Measurements from ENCODE around the gene GCHFR.
A peak's percentile ranks its signal among the peaks of the same experiment; 100 is the strongest.

Gene GCHFR

DNA sequence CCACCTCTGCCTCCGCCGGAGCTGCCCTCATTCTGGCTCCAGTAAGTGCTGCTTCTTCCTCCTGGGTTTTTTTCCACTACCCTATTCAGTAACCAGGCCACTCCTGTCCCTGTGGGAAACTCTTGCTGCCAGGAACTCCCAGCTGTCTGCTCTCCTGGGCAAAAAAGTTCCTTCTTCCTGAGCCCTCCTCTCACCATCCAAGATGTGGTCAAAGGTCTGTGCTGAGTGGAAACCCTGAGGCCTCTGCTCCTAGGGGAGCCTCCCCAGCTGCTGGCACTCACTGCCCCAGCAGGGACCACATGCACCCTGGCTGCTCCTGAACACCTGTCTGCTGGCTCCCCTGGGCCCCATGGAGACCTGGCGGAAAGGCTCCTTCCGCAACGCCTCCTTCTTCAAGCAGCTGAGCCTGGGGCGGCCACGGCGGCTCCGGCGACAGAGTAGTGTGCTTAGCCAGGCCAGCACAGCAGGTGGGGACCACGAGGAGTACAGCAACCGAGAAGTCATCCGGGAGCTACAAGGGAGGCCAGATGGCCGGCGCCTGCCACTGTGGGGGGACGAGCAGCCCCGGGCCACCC lies 6.4 kb downstream of the GCHFR start:
- DNase-seq (ENCODE audit: low read depth) = no peak
- H3K4me3 ChIP-seq (ENCODE audit: low read length) = peak overlapping the region; percentile 34
- TF ChIP-seq, protein P1, sequence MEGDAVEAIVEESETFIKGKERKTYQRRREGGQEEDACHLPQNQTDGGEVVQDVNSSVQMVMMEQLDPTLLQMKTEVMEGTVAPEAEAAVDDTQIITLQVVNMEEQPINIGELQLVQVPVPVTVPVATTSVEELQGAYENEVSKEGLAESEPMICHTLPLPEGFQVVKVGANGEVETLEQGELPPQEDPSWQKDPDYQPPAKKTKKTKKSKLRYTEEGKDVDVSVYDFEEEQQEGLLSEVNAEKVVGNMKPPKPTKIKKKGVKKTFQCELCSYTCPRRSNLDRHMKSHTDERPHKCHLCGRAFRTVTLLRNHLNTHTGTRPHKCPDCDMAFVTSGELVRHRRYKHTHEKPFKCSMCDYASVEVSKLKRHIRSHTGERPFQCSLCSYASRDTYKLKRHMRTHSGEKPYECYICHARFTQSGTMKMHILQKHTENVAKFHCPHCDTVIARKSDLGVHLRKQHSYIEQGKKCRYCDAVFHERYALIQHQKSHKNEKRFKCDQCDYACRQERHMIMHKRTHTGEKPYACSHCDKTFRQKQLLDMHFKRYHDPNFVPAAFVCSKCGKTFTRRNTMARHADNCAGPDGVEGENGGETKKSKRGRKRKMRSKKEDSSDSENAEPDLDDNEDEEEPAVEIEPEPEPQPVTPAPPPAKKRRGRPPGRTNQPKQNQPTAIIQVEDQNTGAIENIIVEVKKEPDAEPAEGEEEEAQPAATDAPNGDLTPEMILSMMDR (IDR thresholded peaks at IDR 0.05; ENCODE audit: insufficient read depth, low read depth, low read length, missing control alignments) = no peak

DNA sequence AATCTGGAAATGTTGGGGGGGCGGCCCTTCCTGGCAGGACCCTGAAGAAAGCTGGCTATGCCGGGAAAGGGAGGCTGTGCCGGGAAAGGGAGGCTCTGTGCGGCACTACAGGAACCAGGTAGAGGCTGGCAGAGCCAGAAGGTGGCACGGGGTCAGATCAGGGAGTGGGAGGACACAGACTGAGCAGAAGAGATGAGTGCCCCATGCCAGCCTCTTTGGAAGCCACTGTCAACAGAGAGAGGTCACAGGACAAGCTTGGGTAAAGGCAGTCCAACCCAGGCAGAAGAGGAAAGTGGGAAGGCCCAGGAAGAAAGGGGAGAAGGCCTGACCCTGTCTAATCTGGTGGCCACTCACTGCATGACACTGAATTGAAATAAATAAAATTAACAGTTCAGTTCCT lies 7.4 kb downstream of the GCHFR start:
- no peak overlapping the region for H3K4me3 ChIP-seq (ENCODE audit: low read length)
- no peak for DNase-seq (ENCODE audit: low read depth)
- TF ChIP-seq, protein P1 (IDR thresholded peaks at IDR 0.05; ENCODE audit: insufficient read depth, low read depth, low read length, missing control alignments) = no peak

DNA sequence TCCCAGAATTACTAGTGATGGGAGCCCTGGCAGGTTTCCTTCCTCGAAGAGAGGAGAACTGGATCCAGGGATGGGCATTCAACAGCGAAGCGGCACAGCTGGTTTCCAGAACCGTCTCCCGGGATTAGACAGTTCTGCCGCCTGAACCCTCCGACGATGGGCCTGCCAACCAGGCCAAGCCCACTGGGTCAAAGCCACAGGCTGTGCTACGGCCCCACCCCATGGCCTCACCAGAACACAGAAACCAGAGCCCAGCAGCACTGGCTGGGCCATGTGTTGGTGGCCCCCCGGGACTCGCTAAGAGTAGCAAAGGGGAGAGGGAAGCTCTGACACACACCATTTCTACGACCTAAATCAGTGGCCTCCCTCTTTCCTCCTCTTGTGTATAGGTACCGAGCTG lies 8.1 kb downstream of the GCHFR start:
- no peak for DNase-seq (ENCODE audit: low read depth)
- TF ChIP-seq, protein P1 (IDR thresholded peaks at IDR 0.05; ENCODE audit: insufficient read depth, low read depth, low read length, missing control alignments) = no peak
- no peak overlapping the region for H3K4me3 ChIP-seq (ENCODE audit: low read length)

DNA sequence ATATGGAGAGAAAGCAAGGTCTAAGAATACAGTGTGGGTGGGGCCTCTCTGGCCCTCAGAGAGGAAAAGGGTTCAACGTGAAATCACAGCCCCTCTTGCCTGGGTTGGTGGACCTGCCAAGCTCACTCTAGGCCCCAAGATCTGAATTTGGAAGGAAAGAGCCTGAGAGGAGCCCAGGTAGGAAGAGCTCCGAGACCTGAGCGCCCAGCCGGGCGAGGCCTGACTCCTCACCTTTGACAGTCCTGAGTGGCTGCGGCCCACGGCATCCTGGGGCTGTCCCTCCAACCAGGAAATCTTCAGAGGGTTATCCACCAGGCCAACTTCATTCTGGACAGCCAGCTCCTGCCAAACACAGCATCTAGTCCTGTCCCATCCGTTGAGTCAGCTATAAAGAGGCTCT lies 9.6 kb downstream of the GCHFR start:
- TF ChIP-seq, protein P1 (IDR thresholded peaks at IDR 0.05; ENCODE audit: insufficient read depth, low read depth, low read length, missing control alignments) = no peak
- no peak for DNase-seq (ENCODE audit: low read depth)
- H3K4me3 ChIP-seq (ENCODE audit: low read length) = no peak overlapping the region

DNA sequence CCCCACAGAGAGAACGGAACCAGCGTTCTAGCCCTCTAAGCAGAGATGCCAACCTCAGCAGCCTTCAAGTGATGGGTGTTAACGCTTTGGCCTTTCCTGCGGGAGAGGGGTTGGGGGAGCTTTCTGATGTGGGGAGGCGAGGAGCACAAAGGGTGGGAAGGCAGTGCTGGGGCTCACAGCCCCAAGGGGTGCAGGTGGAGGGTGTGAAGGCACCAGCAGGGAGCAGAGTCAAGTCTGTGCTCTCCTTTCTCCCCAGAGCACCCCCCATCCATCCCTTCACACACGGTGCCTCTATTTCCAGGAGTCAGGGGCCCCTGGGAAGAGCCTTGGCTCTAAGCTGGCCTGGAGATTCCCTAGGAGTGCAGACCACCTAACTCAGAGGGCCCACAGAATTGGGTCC lies 10.0 kb downstream of the GCHFR start:
- TF ChIP-seq, protein P1 (IDR thresholded peaks at IDR 0.05; ENCODE audit: insufficient read depth, low read depth, low read length, missing control alignments) = no peak

DNA sequence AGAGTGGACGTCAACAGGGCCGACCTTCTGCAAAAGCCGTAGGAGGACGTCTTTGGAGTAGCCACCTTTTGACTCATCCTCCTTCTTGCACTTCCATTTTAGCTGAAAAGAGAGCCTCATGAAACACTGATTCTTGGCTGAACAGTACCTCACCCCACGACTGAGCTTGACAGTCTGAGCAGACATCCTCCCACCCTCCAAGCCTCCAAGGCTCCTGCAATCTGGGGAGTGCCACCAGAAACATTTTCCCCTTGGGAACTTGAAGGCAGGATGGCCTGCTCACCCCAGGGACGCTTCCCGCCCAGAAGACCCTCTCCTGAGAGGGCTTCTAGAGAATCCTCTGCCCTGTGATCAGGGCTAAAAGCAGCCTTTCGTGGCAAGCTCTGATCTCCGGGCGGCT lies 11.1 kb downstream of the GCHFR start:
- TF ChIP-seq, protein P1 (IDR thresholded peaks at IDR 0.05; ENCODE audit: insufficient read depth, low read depth, low read length, missing control alignments) = no peak
- DNase-seq (ENCODE audit: low read depth) = no peak
- no peak overlapping the region for H3K4me3 ChIP-seq (ENCODE audit: low read length)

More for the DNA sequence above, 10.0 kb downstream of the GCHFR start:
- DNase-seq (ENCODE audit: low read depth) = no peak
- no peak overlapping the region for H3K4me3 ChIP-seq (ENCODE audit: low read length)
